Transverse colon (tissue), 4 donors: ENCODE measurements around the gene CACNA2D1.

Source experiments
- CTCF ChIP-seq, 5 experiments: fragments of 200-600 bp in 3 of 5; fragments of 450-650 bp in 2 of 5; sonication (generic) in 3 of 5; IDR thresholded peaks; 1 replicate in 2 of 5; 2 replicates in 3 of 5; pipeline ENCODE4 v1.5.1; 2016 to 2017; ENCODE audit warnings: antibody characterized with exemption in 5 of 5, inconsistent platforms in 3 of 5, mild to moderate bottlenecking in 2 of 5, moderate library complexity in 1 of 5
- EP300 ChIP-seq: sonication (generic); formaldehyde crosslinking; IDR thresholded peaks from one replicate; pipeline ENCODE4 v1.6.1; 2017; ENCODE audit warnings: antibody characterized with exemption, low read depth
- POLR2A ChIP-seq: fragments of 450-650 bp; IDR thresholded peaks from one replicate; pipeline ENCODE4 v1.6.1; 2016; ENCODE audit warnings: antibody characterized with exemption, mild to moderate bottlenecking, moderate library complexity
- POLR2AphosphoS5 ChIP-seq, 3 donors: sonication (generic); formaldehyde crosslinking; IDR thresholded peaks; one replicate each; pipeline ENCODE4 v1.6.1; 2016; ENCODE audit warnings: antibody characterized with exemption in 3 of 3

GRCh38 chr7:82210416-82211184 is 233.0 kb downstream of the CACNA2D1 start:
- TF ChIP-seq CTCF (IDR thresholded peaks at IDR 0.05) (no peak), POLR2A (no peak), EP300 (no peak), POLR2AphosphoS5 (IDR thresholded peaks at IDR 0.05) (no peak)
